ENCODE results near the gene CPM.
"Not testable (repeated sequence)": the region's sequence is repeated elsewhere in the genome, so short reads cannot be mapped to it uniquely, and the experiment has no call there.

The CPM gene

GRCh38 chr12:68808388-68809189, 124.4 kb downstream of the CPM start:
- DNase-seq: peak in 45 of 56 donors; percentile 12 to 73 (median 40)

DNA sequence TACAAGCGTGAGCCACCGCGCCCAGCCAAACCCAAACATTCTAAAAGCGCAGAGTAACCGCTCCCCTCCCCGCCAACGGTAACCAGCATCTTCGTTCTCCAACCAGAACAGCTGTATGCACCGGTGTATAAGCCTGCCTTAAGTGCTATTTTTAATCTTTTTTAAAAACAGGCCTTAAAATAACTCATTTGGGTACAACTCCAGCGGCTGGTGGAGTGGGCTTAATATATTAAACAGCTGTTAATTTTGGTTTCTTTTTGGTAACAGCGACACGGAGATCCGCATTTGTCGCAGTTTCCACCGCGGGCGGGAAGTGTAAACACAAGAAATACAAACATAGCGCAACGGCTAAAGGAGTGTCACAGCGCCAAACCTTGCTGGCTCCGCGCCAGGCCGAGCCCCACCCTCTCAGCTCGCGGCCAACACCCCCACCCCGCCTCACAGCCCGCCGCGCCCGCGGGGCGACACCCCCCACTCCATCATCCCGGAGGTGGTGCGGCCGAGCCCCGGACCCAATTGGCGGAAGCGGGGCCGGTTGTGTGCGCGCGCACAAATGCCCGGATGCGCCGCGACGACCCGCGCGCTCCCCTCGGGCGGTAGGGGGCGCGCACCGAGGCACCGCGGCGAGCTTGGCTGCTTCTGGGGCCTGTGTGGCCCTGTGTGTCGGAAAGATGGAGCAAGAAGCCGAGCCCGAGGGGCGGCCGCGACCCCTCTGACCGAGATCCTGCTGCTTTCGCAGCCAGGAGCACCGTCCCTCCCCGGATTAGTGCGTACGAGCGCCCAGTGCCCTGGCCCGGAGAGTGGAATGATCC, 125.2 kb downstream of the CPM start, which contains the start of gene MDM2:
MDM2 (plus strand) TSS at position 602 of the 812 bp plus-strand sequence. CDS start 301 bp downstream, outside the sequence.
- peak; percentile 38 to 93 (median 83) for DNase-seq

DNA sequence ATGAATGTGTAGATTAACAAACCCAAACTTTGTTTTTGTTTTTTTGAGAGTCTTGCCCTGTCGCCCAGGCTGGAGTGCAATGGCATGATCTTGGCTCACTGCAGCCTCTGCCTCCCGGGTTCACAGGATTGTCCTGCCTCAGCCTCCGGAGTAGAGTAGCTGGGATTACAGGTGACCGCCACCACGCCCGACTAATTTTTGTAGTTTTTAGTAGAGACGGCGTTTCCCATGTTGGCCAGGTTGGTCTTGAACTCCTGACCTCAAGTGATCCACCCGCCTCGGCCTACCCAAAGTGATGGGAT, 125.7 kb downstream of the CPM start:
- DNase-seq: peak in 5 of 56 donors; percentile 21 to 55 (median 30)

- no peak for DNase-seq
Measured at GRCh38 chr12:68806488-68807237, 126.3 kb downstream of the CPM start.

DNA sequence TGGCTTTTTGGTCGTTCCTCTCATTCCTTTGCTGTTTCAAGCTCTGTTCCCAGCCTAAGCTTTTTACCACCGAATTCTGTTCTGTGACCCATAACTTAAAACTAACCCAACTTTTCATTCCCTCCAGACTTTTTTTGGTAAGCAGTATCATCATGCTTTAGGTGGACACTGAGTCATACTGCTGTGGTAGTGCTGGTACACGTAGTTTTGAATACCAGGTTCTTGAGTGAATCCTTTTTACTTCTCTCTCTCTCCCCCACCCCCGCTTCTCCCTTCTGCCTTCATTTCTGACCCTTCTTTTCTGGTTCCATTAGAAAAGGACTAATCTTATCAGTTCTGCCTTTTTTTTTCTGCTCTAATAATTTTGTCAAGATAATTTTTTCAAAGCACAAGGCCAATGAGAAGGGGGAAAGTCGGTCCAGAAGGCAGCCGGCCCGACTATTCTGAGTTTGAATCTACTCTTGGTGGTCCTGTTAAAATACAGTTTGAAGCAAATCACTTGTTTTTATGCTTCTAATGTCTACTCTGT, 127.3 kb downstream of the CPM start:
- no peak for DNase-seq

- peak in 1 of 56 donors; percentile 16 for DNase-seq
Measured at GRCh38 chr12:68804657-68805591, 128.0 kb downstream of the CPM start.

DNA sequence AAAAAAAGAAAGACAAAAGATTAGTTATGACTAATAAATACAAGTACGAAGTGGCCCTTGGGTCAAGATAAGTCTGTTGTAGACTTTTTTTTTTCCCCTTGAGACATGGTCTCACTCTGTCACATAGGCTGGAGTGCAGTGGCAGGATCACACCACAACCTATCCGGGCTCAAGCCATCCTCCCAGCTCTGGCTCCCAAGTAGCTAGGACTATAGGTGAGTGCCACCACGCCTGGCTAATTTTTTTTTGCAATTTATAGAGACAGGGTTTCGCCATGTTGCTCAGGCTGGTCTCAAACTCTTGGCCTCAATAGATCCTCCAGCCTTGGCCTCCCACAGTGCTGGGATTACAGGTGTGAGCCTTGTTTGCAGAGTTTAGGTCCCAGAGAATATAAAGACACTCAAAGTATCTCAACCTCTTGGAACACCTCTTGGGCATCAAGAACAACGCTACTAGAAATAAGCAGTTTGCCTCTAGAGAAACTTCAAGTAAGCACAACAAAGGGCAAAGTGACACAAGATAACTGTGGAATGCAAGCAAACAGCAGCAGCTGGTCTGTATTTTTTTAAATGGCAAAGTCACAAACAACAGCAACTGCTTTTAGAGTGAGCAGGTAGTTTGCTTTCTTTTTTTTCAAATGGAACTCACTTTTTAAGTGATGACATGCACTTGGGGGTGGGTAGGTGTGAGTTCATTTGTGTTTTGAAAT, 128.9 kb downstream of the CPM start:
- DNase-seq: no peak

DNA sequence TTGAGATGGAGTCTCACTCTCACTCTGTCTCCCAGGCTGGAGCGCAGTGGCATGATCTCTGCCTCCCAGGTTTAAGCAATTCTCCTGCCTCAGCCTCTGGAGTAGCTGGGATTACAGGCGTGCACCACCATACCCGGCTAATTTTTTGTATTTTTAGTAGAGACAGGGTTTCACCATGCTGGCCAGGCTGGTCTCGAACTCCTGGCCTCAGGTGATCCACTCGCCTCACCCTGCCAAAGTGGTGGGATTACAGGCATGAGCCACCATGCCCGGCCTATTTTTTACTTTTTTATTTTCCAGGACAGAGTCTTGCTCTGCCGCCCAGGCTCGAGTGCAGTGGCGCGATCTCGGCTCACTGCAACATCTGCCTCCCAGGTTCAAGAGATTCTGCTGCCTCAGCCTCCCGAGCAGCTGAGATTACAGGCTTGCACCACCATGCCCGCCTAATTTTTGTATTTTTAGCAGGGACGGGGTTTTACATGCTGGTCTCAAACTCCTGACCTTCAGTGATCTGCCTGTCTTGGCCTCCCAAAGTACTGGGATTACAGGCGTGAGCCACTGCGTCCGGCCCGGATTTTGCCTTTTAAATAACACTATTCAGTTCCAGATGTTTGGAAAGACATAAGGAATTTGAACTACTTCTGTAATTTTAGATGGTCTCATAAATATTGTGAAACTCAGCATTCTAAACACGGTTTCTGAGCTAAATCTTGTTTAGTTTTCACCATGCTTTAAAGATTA, 129.9 kb downstream of the CPM start:
- DNase-seq: not testable (repeated sequence)

- DNase-seq: not testable (repeated sequence)
Measured at GRCh38 chr12:68802372-68802745, 130.6 kb downstream of the CPM start.

All from amygdala (tissue), 56 donors.